Caco-2 (cell line): ENCODE data around the gene CDC123. TPM values are rescaled to one million over a fixed set of nuclear protein-coding genes. Genes with fewer than 3 reads are reported as not detected.

Experiments used
- BruUV-seq: library from RNA; stranded (reverse); fragments of 400-500 nt; replicated peaks from 2 replicates; lab custom pipeline; 2021; lab: Mats Ljungman, UMichigan
- CTCF ChIA-PET: fragments of 300-600 bp; sonication (Branson Sonifier 250); formaldehyde crosslinking; loops from one replicate; lab custom pipeline; 2022; ENCODE audit warnings: antibody characterized with exemption; lab: Charles Lee
- POLR2A ChIA-PET: fragments of 300-600 bp; sonication (Branson Sonifier 250); formaldehyde crosslinking; loops from one replicate; lab custom pipeline; 2022; ENCODE audit warnings: antibody characterized with exemption; lab: Charles Lee
- DNase-seq, 2 experiments: peaks; one replicate each; pipeline versions ENCODE4 v3.0.0 to v3.0.0-alpha.2; 2020 to 2022
- H3K27me3 ChIP-seq: replicated peaks from 2 replicates; pipeline ENCODE4 v1.6.0; 2011; ENCODE audit warnings: low read length; ENCODE audit not compliant: control insufficient read depth, insufficient read depth
- H3K36me3 ChIP-seq: 2 replicates; pipeline ENCODE4 v1.5.1; 2011; ENCODE audit warnings: low read length; ENCODE audit not compliant: control insufficient read depth, insufficient read depth
- H3K4me1 ChIP-seq: fragments of 250-450 bp; sonication (Bioruptor Pico); 2 replicates; pipeline ENCODE4 v1.5.1; 2020; ENCODE audit warnings: mild to moderate bottlenecking
- H3K4me3 ChIP-seq: 2 replicates; pipeline ENCODE4 v1.5.1; 2011; ENCODE audit warnings: low read depth, mild to moderate bottlenecking, control low read depth, low read length
- H3K9me3 ChIP-seq: fragments of 250-450 bp; sonication (Bioruptor Pico); 2 replicates; pipeline ENCODE4 v1.5.1; 2020; ENCODE audit warnings: mild to moderate bottlenecking, moderate library complexity
- H3K27ac Mint-ChIP-seq: one replicate; pipeline ENCODE4 v1.8.0; 2022; ENCODE audit warnings: mixed read lengths; ENCODE audit not compliant: unreplicated experiment
- H3K27me3 Mint-ChIP-seq: one replicate; pipeline ENCODE4 v1.8.0; 2022; ENCODE audit warnings: mixed read lengths; ENCODE audit not compliant: insufficient read depth, unreplicated experiment
- H3K36me3 Mint-ChIP-seq: one replicate; pipeline ENCODE4 v1.8.0; 2022; ENCODE audit warnings: mild to moderate bottlenecking, mixed read lengths; ENCODE audit not compliant: insufficient read depth, unreplicated experiment
- H3K4me1 Mint-ChIP-seq: one replicate; pipeline ENCODE4 v1.8.0; 2022; ENCODE audit warnings: low read depth, mixed read lengths; ENCODE audit not compliant: unreplicated experiment
- H3K4me3 Mint-ChIP-seq: one replicate; pipeline ENCODE4 v1.8.0; 2022; ENCODE audit warnings: mild to moderate bottlenecking, moderate library complexity, mixed read lengths; ENCODE audit not compliant: unreplicated experiment
- H3K9me3 Mint-ChIP-seq: one replicate; pipeline ENCODE4 v1.8.0; 2022; ENCODE audit warnings: mixed read lengths; ENCODE audit not compliant: unreplicated experiment
- intact Hi-C: fragments of 100-400 bp; cut with micrococcal nuclease; formaldehyde crosslinking; loops from one replicate; pipeline ENCODE4 v1.10.0; 2022; ENCODE audit not compliant: unreplicated experiment
- total RNA-seq: library from RNA; stranded (reverse); gene quantifications from 2 replicates; pipeline ENCODE4 v1.2.3, GENCODE V29; 2022
- TF ChIP-seq, protein P1 (sequence below), 2 experiments: fragments of 200-600 bp in 1 of 2; IDR thresholded peaks; 1 replicate in 1 of 2; 2 replicates in 1 of 2; pipeline versions ENCODE4 v1.5.1 to v1.8.0; 2011 to 2022; ENCODE audit warnings: antibody characterized with exemption in 1 of 2, control low read depth in 1 of 2, inconsistent platforms in 1 of 2, low read depth in 1 of 2, low read length in 1 of 2, mild to moderate bottlenecking in 1 of 2, moderate library complexity in 1 of 2; ENCODE audit not compliant: insufficient read depth in 1 of 2, severe bottlenecking in 1 of 2, unreplicated experiment in 1 of 2

The CDC123 gene
- total RNA-seq, 1 experiment from 2014 or later, result 190 TPM

GRCh38 chr10:12200850-12201249, 4.9 kb downstream of the CDC123 start:
- CTCF ChIA-PET, result no interaction called here
- no peaks in the 10 kb centered on the region for H3K4me1 Mint-ChIP-seq
- H3K9me3 Mint-ChIP-seq, result no peaks in the 10 kb centered on the region
- intact Hi-C loops, result no loop called here
- Histone ChIP-seq H3K4me1 (no peaks in the 10 kb centered on the region), H3K9me3 (no peaks in the 10 kb centered on the region), H3K4me3 (no peak overlapping the region), H3K36me3 (peaks cover 2% of the 10 kb centered on the region; the same call in 1 of the 2 replicates), H3K27me3 (no peaks in the 10 kb centered on the region)
- POLR2A ChIA-PET, result no interaction called here
- TF ChIP-seq, protein P1, sequence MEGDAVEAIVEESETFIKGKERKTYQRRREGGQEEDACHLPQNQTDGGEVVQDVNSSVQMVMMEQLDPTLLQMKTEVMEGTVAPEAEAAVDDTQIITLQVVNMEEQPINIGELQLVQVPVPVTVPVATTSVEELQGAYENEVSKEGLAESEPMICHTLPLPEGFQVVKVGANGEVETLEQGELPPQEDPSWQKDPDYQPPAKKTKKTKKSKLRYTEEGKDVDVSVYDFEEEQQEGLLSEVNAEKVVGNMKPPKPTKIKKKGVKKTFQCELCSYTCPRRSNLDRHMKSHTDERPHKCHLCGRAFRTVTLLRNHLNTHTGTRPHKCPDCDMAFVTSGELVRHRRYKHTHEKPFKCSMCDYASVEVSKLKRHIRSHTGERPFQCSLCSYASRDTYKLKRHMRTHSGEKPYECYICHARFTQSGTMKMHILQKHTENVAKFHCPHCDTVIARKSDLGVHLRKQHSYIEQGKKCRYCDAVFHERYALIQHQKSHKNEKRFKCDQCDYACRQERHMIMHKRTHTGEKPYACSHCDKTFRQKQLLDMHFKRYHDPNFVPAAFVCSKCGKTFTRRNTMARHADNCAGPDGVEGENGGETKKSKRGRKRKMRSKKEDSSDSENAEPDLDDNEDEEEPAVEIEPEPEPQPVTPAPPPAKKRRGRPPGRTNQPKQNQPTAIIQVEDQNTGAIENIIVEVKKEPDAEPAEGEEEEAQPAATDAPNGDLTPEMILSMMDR (IDR thresholded peaks at IDR 0.05; ENCODE audit: insufficient read depth in 1 of 2, low read depth in 1 of 2, low read length in 1 of 2, severe bottlenecking in 1 of 2, unreplicated experiment in 1 of 2), result no peak
- no peaks in the 10 kb centered on the region for H3K27me3 Mint-ChIP-seq
- BruUV-seq, result no TSS peak
- H3K36me3 Mint-ChIP-seq, result peaks cover 45% of the 10 kb centered on the region
- no peak overlapping the region for H3K4me3 Mint-ChIP-seq
- DNase-seq, result no peak
- no peak overlapping the region for H3K27ac Mint-ChIP-seq

DNA sequence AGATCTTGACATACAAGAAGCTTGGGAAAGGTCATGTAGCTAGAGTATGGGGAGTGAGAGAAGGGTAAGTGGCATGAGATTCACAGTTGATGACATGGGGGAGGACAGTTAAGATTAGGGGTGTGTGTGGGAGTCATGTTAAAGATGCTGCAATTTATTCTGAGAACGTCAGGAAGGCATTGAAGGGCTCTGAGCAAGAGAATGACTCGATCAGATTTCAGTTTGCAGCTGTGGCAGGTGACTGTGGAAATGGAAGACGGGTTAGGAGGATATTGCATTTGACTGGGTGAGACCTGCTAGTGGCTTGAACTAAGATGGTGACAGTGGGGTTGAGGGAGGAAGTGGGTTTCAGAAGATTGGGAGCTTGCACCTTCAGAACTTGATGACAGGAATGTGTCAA, 5.6 kb downstream of the CDC123 start:
- Mint-ChIP-seq H3K27ac (no peak overlapping the region), H3K27me3 (no peaks in the 10 kb centered on the region), H3K9me3 (no peaks in the 10 kb centered on the region), H3K36me3 (peaks cover 47% of the 10 kb centered on the region), H3K4me3 (no peak overlapping the region), H3K4me1 (no peaks in the 10 kb centered on the region)
- TF ChIP-seq, protein P1 (IDR thresholded peaks at IDR 0.05; ENCODE audit: insufficient read depth in 1 of 2, low read depth in 1 of 2, low read length in 1 of 2, severe bottlenecking in 1 of 2, unreplicated experiment in 1 of 2), result no peak
- ChIA-PET POLR2A (no interaction called here), CTCF (no interaction called here)
- no TSS peak for BruUV-seq
- intact Hi-C loops, result no loop called here
- no peaks in the 10 kb centered on the region for H3K4me1 ChIP-seq
- peaks cover 2% of the 10 kb centered on the region; the same call in 1 of the 2 replicates for H3K36me3 ChIP-seq
- DNase-seq, result no peak
- H3K4me3 ChIP-seq, result no peak overlapping the region
- no peaks in the 10 kb centered on the region for H3K27me3 ChIP-seq
- no peaks in the 10 kb centered on the region for H3K9me3 ChIP-seq

DNA sequence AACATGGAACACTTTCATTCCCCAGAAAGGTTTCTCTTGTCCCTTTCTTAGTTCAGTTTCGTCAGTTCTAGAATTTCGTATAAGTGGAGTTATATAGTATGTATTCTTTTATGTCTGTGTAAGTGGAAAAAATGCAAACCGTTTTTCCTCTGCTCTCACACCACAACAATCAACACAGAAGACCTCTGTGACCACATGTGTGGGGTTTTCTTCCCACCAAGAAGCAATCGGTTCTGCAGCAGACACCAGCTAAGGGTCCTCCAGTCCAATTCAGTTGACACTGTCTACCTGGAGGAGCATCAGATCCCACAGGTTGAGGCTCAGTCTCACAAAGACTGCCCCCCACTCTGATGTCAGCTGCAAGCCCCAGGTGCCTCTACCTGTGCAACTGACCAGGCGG, 6.2 kb downstream of the CDC123 start:
- Histone ChIP-seq H3K4me3 (no peak overlapping the region), H3K9me3 (no peaks in the 10 kb centered on the region), H3K36me3 (peaks cover 2% of the 10 kb centered on the region; the same call in 1 of the 2 replicates), H3K4me1 (no peaks in the 10 kb centered on the region), H3K27me3 (no peaks in the 10 kb centered on the region)
- POLR2A ChIA-PET, result no interaction called here
- Mint-ChIP-seq H3K27me3 (no peaks in the 10 kb centered on the region), H3K4me1 (no peaks in the 10 kb centered on the region), H3K27ac (no peak overlapping the region), H3K4me3 (no peak overlapping the region), H3K36me3 (peaks cover 54% of the 10 kb centered on the region), H3K9me3 (no peaks in the 10 kb centered on the region)
- CTCF ChIA-PET, result no interaction called here
- TF ChIP-seq, protein P1 (IDR thresholded peaks at IDR 0.05; ENCODE audit: insufficient read depth in 1 of 2, low read depth in 1 of 2, low read length in 1 of 2, severe bottlenecking in 1 of 2, unreplicated experiment in 1 of 2), result no peak
- BruUV-seq, result no TSS peak
- intact Hi-C loops, result no loop called here
- DNase-seq, result no peak
